Heart left ventricle (tissue), 16 donors: ENCODE data around the gene MACIR. TPM values are rescaled to one million over a fixed set of nuclear protein-coding genes. Genes with fewer than 3 reads are reported as not detected.

Source experiments
- ATAC-seq, 4 donors: fragments of 200-7000 bp; cut with Tn5 transposase; one replicate each; pipeline ENCODE4 v1.9.1; 2020 to 2022; ENCODE audit warnings: moderate library complexity in 4 of 4, mild to moderate bottlenecking in 3 of 4, moderate number of reproducible peaks in 1 of 4
- DNase-seq, 5 donors: peaks; one replicate each; pipeline ENCODE4 v3.0.0-alpha.2; 2020
- H3K27ac ChIP-seq, 12 donors: fragments of 200-600 bp; sonication (generic) in 4 of 12; one replicate each; pipeline versions ENCODE4 v1.5.0 to v1.8.0; 2016 to 2022; ENCODE audit warnings: mild to moderate bottlenecking in 2 of 12
- H3K27me3 ChIP-seq, 9 donors: fragments of 200-600 bp; sonication (generic) in 2 of 9; one replicate each; pipeline versions ENCODE4 v1.5.1 to v1.8.0; 2016 to 2022; ENCODE audit warnings: mild to moderate bottlenecking in 3 of 9
- H3K36me3 ChIP-seq, 9 donors: fragments of 200-600 bp; sonication (generic) in 2 of 9; one replicate each; pipeline versions ENCODE4 v1.5.0 to v1.8.0; 2018 to 2022; ENCODE audit warnings: mild to moderate bottlenecking in 2 of 9
- H3K4me1 ChIP-seq, 12 donors: fragments of 200-600 bp; sonication (generic) in 4 of 12; one replicate each; pipeline versions ENCODE4 v1.5.0 to v1.8.0; 2016 to 2022; ENCODE audit warnings: mild to moderate bottlenecking in 3 of 12
- H3K4me3 ChIP-seq, 12 donors: fragments of 200-600 bp; sonication (generic) in 4 of 12; one replicate each; pipeline versions ENCODE4 v1.5.0 to v1.8.0; 2017 to 2022; ENCODE audit warnings: mild to moderate bottlenecking in 9 of 12, moderate library complexity in 4 of 12
- H3K9me3 ChIP-seq, 12 donors: fragments of 200-600 bp; sonication (generic) in 4 of 12; one replicate each; pipeline versions ENCODE4 v1.5.0 to v1.8.0; 2016 to 2022; ENCODE audit warnings: mild to moderate bottlenecking in 1 of 12
- CTCF ChIP-seq, 12 donors: fragments of 200-600 bp; sonication (generic) in 4 of 12; IDR thresholded peaks; one replicate each; pipeline versions ENCODE4 v1.5.0 to v1.8.0; 2018 to 2022; ENCODE audit warnings: antibody characterized with exemption in 12 of 12, mild to moderate bottlenecking in 5 of 12
- POLR2A ChIP-seq, 2 donors: fragments of 450-650 bp; IDR thresholded peaks; one replicate each; pipeline ENCODE4 v1.6.1; 2017; ENCODE audit warnings: antibody characterized with exemption in 2 of 2, mild to moderate bottlenecking in 2 of 2, moderate library complexity in 2 of 2
- WGBS, 4 donors: extraction: QIAGEN DNeasy Blood & Tissue Kit in 2 of 4; methylation state at CpG; one replicate each; pipeline versions ENCODE4 v1.1.5 to v1.1.7; 2013 to 2018; 5-methylcytosine and 5-hydroxymethylcytosine counted together
- intact Hi-C, 10 donors: fragments of 100-400 bp; cut with DNase I; formaldehyde crosslinking; loops; one replicate each; pipeline versions ENCODE4 v1.11.1 to v1.14.2; 2022
- polyA plus RNA-seq, 2 donors: library from polyadenylated mRNA; stranded (reverse); fragments of 200-250 nt; gene quantifications; one replicate each; pipeline ENCODE4 v1.2.3, GENCODE V29; 2013
- total RNA-seq, 9 donors: library from RNA; depleted of rRNA in 2 of 9; stranded (reverse); fragments of >200 nt in 2 of 9; fragmentation: NEBNext Ultra II Directional in 3 of 9; extraction: Animal tissue kit (Norgen Biotek cat#: 25700) in 3 of 9; gene quantifications; one replicate each; pipeline versions ENCODE4 v1.1.0 to v1.2.4, GENCODE V29; 2016 to 2023
- donor health status: ischemic (EF 13 %, LVEDD 7.1; RV severe dilation, severe dysfunction).
- donor health status: healthy with polysubstance abuse.
- donor health status: DM: no; HTN: yes; CAD: no.
- donor health status: DM: no; HTN: no; CAD: no.
- donor health status: ischemic (EF 25% LVEDD 6.9; RV normal size, moderate dysfunction).
- donor health status: ischemic (EF 25% LVEDD 5.7; RV mildly dilated, moderate dysfunction).
- donor health status: healthy.
- donor health status: DM: yes; HTN: yes; CAD: no.
- donor health status: ischemic (EF 35%, LVEDD 5.7; RV mildly dilated, moderate dysfunction).
- donor health status: nonischemic (EF 11% LVEDD 7.7; RV severe dilation, severe dysfunction).
- donor health status: DM: yes; HTN: yes; CAD: no.
- donor health status: PGD.
- donor health status: ischemic (EF 29% LVEDD 5.4; RV normal size, mild dysfunction).
- donor health status: nonischemic (EF 23%, LVEDD 6.1; RV moderate dilation, normal function).

Gene MACIR
- total and polyA plus RNA-seq, 11 donors: 2.7 to 6.0 (median 4.5) TPM

- no peak for TF ChIP-seq POLR2A (IDR thresholded peaks at IDR 0.05)
- TF ChIP-seq CTCF (IDR thresholded peaks at IDR 0.05): no peak
- 75 to 87% (median 76%) methylated on average over 5 of the region's 5 CpGs for WGBS, 4 donors
These were observed 33.7 kb upstream of the MACIR start for GRCh38 chr5:103224894-103225246.

GRCh38 chr5:103228061-103228460, 30.5 kb upstream of the MACIR start:
- DNase-seq (no peak), ATAC-seq (no peak)
- intact Hi-C loops: loop anchor here in 1 of 10 donors (10.0 kb wide), 1 partner anchor 147 kb away; no protein-coding TSS in a partner anchor
- H3K27me3 ChIP-seq: no peaks in the 10 kb centered on the region
- 84 to 89% (median 87%) methylated on average over 5 of the region's 5 CpGs for WGBS, 4 donors
- TF ChIP-seq POLR2A (IDR thresholded peaks at IDR 0.05) (no peak), CTCF (IDR thresholded peaks at IDR 0.05) (no peak)
- no peak overlapping the region for H3K4me3 ChIP-seq
- H3K9me3 ChIP-seq: peaks cover 0 to 7% (median 0%) of the 10 kb centered on the region in 12 donors
- no peaks in the 10 kb centered on the region for H3K4me1 ChIP-seq
- no peak overlapping the region for H3K27ac ChIP-seq
- H3K36me3 ChIP-seq: no peaks in the 10 kb centered on the region

More at GRCh38 chr5:103224894-103225246, 33.7 kb upstream of the MACIR start:
- Histone ChIP-seq H3K4me1 (no peaks in the 10 kb centered on the region), H3K27ac (no peak overlapping the region), H3K9me3 (peaks cover 0 to 7% (median 0%) of the 10 kb centered on the region in 12 donors), H3K27me3 (no peaks in the 10 kb centered on the region), H3K36me3 (no peaks in the 10 kb centered on the region), H3K4me3 (no peak overlapping the region)
- no peak for DNase-seq
- no peak for ATAC-seq
- intact Hi-C loops: loop anchor here in 1 of 10 donors (10.0 kb wide), 1 partner anchor 150 kb away; no protein-coding TSS in a partner anchor

GRCh38 chr5:103228588-103228987, 30.0 kb upstream of the MACIR start:
- WGBS, 4 donors: 80 to 91% (median 83%) methylated on average over 1 of the region's 1 CpG

More at GRCh38 chr5:103228588-103228987, 30.0 kb upstream of the MACIR start:
- no peaks in the 10 kb centered on the region for H3K36me3 ChIP-seq
- no peak for DNase-seq
- intact Hi-C loops: loop anchor here in 1 of 10 donors (10.0 kb wide), 1 partner anchor 146 kb away; no protein-coding TSS in a partner anchor
- no peak for ATAC-seq
- H3K4me3 ChIP-seq: no peak overlapping the region
- H3K27me3 ChIP-seq: no peaks in the 10 kb centered on the region
- H3K4me1 ChIP-seq: no peaks in the 10 kb centered on the region
- no peak for TF ChIP-seq POLR2A (IDR thresholded peaks at IDR 0.05)
- TF ChIP-seq CTCF (IDR thresholded peaks at IDR 0.05): no peak
- H3K27ac ChIP-seq: no peak overlapping the region
- H3K9me3 ChIP-seq: peaks cover 0 to 7% (median 0%) of the 10 kb centered on the region in 12 donors
